HCT116 (cell line): Measurements from ENCODE around the gene STAP2. TPM values are rescaled to one million over a fixed set of nuclear protein-coding genes. Genes with fewer than 3 reads are reported as not detected.

Experiments
- ATAC-seq: fragments of 200-7000 bp; cut with Tn5 transposase; 2 replicates; pipeline ENCODE4 v1.9.1; 2020; ENCODE audit warnings: mild to moderate bottlenecking, moderate library complexity
- BruUV-seq: library from RNA; stranded (reverse); fragments of 400-500 nt; replicated peaks from 2 replicates; lab custom pipeline; 2021; lab: Mats Ljungman, UMichigan
- CTCF ChIA-PET: fragments of 300-600 bp; sonication (Branson Sonifier 250); formaldehyde crosslinking; loops from one replicate; lab custom pipeline; 2021; ENCODE audit warnings: antibody characterized with exemption; lab: Charles Lee
- POLR2A ChIA-PET: fragments of 300-600, 350-600 bp; sonication (Branson Sonifier 250); formaldehyde crosslinking; loops from one replicate; lab custom pipeline; 2021; ENCODE audit warnings: antibody characterized with exemption; lab: Charles Lee
- RAD21 ChIA-PET, 2 experiments: fragments of 300-600 bp; sonication (Branson Sonifier 250); formaldehyde crosslinking; loops; one replicate each; lab custom pipeline; 2023; ENCODE audit warnings: low total read pairs in 2 of 2; ENCODE audit not compliant: uncharacterized antibody in 2 of 2, unreplicated experiment in 2 of 2, low non-redundant PET in 1 of 2; lab: Charles Lee
- DNase-seq: peaks from one replicate; pipeline ENCODE4 v3.0.0-alpha.2; 2010; ENCODE audit warnings: low read depth, low spot score
- H2AFZ ChIP-seq: fragments of 200-600 bp; shearing (Covaris generic), sonication (generic); 2 replicates; pipeline ENCODE4 v1.6.1; 2017; ENCODE audit warnings: low read depth, mixed run types, mixed read lengths, antibody characterized with exemption, low read length; ENCODE audit not compliant: poor library complexity, severe bottlenecking
- H3K27ac ChIP-seq: 2 replicates; pipeline ENCODE4 v1.5.1; 2012; ENCODE audit warnings: low read depth, low read length
- H3K27me3 ChIP-seq: fragments of 200-600 bp; sonication (generic); 2 replicates; pipeline ENCODE4 v1.6.1; 2016; ENCODE audit warnings: mixed run types, low read length, mixed read lengths; ENCODE audit not compliant: insufficient read depth
- H3K36me3 ChIP-seq, 2 experiments: fragments of 200-500 bp in 1 of 2; fragments of 200-600 bp in 1 of 2; sonication (Bioruptor generic) in 1 of 2; sonication (generic) in 1 of 2; 2 replicates each; pipeline versions ENCODE4 v1.5.1 to v1.6.1; 2014 to 2016; ENCODE audit warnings: low read length in 2 of 2, inconsistent platforms in 1 of 2, mixed read lengths in 1 of 2, mixed run types in 1 of 2; ENCODE audit not compliant: insufficient read depth in 2 of 2, control insufficient read depth in 1 of 2
- H3K4me1 ChIP-seq, 2 experiments: fragments of 200-600 bp in 1 of 2; sonication (generic) in 1 of 2; 2 replicates each; pipeline versions ENCODE4 v1.5.1 to v1.6.1; 2012 to 2017; ENCODE audit warnings: low read length in 2 of 2, inconsistent platforms in 1 of 2, mild to moderate bottlenecking in 1 of 2, mixed read lengths in 1 of 2, mixed run types in 1 of 2, moderate library complexity in 1 of 2; ENCODE audit not compliant: insufficient read depth in 2 of 2, control insufficient read depth in 1 of 2
- H3K4me2 ChIP-seq: fragments of 200-600 bp; sonication (generic); 2 replicates; pipeline ENCODE4 v1.6.1; 2017; ENCODE audit warnings: mixed run types, low read length, mixed read lengths
- H3K4me3 ChIP-seq, 2 experiments: fragments of 200-600 bp in 1 of 2; sonication (generic) in 1 of 2; replicated peaks in 1 of 2; 2 replicates each; pipeline ENCODE4 v1.5.1; 2011 to 2016; ENCODE audit warnings: low read length in 2 of 2, control low read depth in 1 of 2, low read depth in 1 of 2, mild to moderate bottlenecking in 1 of 2, mixed read lengths in 1 of 2, mixed run types in 1 of 2
- H3K79me2 ChIP-seq: fragments of 200-600 bp; sonication (generic); 2 replicates; pipeline ENCODE4 v1.6.1; 2017; ENCODE audit warnings: mild to moderate bottlenecking, mixed run types, low read length, moderate library complexity, mixed read lengths; ENCODE audit not compliant: insufficient read depth
- H3K9ac ChIP-seq: fragments of 200-600 bp; sonication (generic); 2 replicates; pipeline ENCODE4 v1.6.1; 2016; ENCODE audit warnings: low read length, mixed read lengths
- H3K9me2 ChIP-seq: fragments of 200-600 bp; sonication (generic), shearing (Covaris generic); 2 replicates; pipeline ENCODE4 v1.6.1; 2017; ENCODE audit warnings: mixed run types, mild to moderate bottlenecking, moderate library complexity; ENCODE audit not compliant: insufficient read depth
- H3K9me3 ChIP-seq, 2 experiments: fragments of 200-500 bp in 1 of 2; fragments of 200-600 bp in 1 of 2; sonication (Bioruptor generic) in 1 of 2; sonication (generic) in 1 of 2; 2 replicates each; pipeline ENCODE4 v1.6.1; 2014 to 2017; ENCODE audit warnings: low read length in 2 of 2, mixed read lengths in 2 of 2, inconsistent platforms in 1 of 2, low read depth in 1 of 2, mild to moderate bottlenecking in 1 of 2, mixed run types in 1 of 2, moderate library complexity in 1 of 2; ENCODE audit not compliant: control insufficient read depth in 1 of 2, insufficient read depth in 1 of 2
- H4K20me1 ChIP-seq: fragments of 200-600 bp; sonication (generic), shearing (Covaris generic); 2 replicates; pipeline ENCODE4 v1.6.1; 2017; ENCODE audit warnings: mixed run types, mild to moderate bottlenecking, moderate library complexity; ENCODE audit not compliant: insufficient read depth
- ATF3 ChIP-seq: IDR thresholded peaks from 2 replicates; pipeline ENCODE4 v1.6.1; 2012
- CEBPB ChIP-seq: IDR thresholded peaks from 2 replicates; pipeline ENCODE4 v1.6.1; 2012; ENCODE audit warnings: low read depth
- CTCF ChIP-seq, 3 experiments: fragments of 200-600 bp in 1 of 3; sonication (generic) in 1 of 3; IDR thresholded peaks in 2 of 3; conservative IDR thresholded peaks in 1 of 3; 2 replicates each; pipeline ENCODE4 v1.5.1; 2012 to 2017; ENCODE audit warnings: low read depth in 2 of 3, low read length in 2 of 3, antibody characterized with exemption in 1 of 3, borderline replicate concordance in 1 of 3, control low read depth in 1 of 3, mild to moderate bottlenecking in 1 of 3, mixed read lengths in 1 of 3, mixed run types in 1 of 3, moderate library complexity in 1 of 3; ENCODE audit not compliant: insufficient read depth in 1 of 3
- ELF1 ChIP-seq: IDR thresholded peaks from 2 replicates; pipeline ENCODE4 v1.6.1; 2012; ENCODE audit warnings: low read depth, borderline replicate concordance
- EZH2 ChIP-seq: fragments of 200-600 bp; sonication (generic); IDR thresholded peaks from 2 replicates; pipeline ENCODE4 v1.6.1; 2017; ENCODE audit warnings: antibody characterized with exemption, mixed run types
- FOSL1 ChIP-seq: IDR thresholded peaks from 2 replicates; pipeline ENCODE4 v1.6.1; 2012; ENCODE audit warnings: low read depth
- MAX ChIP-seq: IDR thresholded peaks from 2 replicates; pipeline ENCODE4 v1.6.1; 2012
- POLR2A ChIP-seq: IDR thresholded peaks from 2 replicates; pipeline ENCODE4 v1.7.0; 2011; ENCODE audit warnings: borderline replicate concordance; ENCODE audit not compliant: insufficient read depth, insufficient read length; ENCODE audit errors: extremely low read depth
- SIN3A ChIP-seq: IDR thresholded peaks from 2 replicates; pipeline ENCODE4 v1.6.1; 2012; ENCODE audit warnings: low read depth
- SP1 ChIP-seq: IDR thresholded peaks from 2 replicates; pipeline ENCODE4 v1.6.1; 2012; ENCODE audit warnings: low read depth
- SRF ChIP-seq: IDR thresholded peaks from 2 replicates; pipeline ENCODE4 v1.6.1; 2012; ENCODE audit warnings: low read depth
- YY1 ChIP-seq: IDR thresholded peaks from 2 replicates; pipeline ENCODE4 v1.6.1; 2011; ENCODE audit warnings: low read length, low read depth, moderate library complexity, mild to moderate bottlenecking; ENCODE audit not compliant: insufficient replicate concordance; ENCODE audit errors: extremely low read depth
- ZNF274 ChIP-seq: fragments of 200-500 bp; sonication (Bioruptor generic); IDR thresholded peaks from 2 replicates; pipeline ENCODE4 v1.6.1; 2014; ENCODE audit warnings: mild to moderate bottlenecking, low read depth, low read length, inconsistent platforms
- intact Hi-C: fragments of 100-400 bp; cut with micrococcal nuclease; formaldehyde crosslinking; loops from 2 replicates; pipeline ENCODE4 v1.10.0; 2022
- total RNA-seq: library from RNA; stranded (reverse); gene quantifications from one replicate; pipeline ENCODE4 v1.2.1, GENCODE V29; 2021; ENCODE audit not compliant: unreplicated experiment

Gene STAP2
- total RNA-seq, 1 experiment from 2014 or later, result 2.1 TPM

- intact Hi-C loops, result no loop called here
These were observed 29.1 kb upstream of the STAP2 start for GRCh38 chr19:4367781-4368127.

More at GRCh38 chr19:4367781-4368127, 29.1 kb upstream of the STAP2 start:
- Histone ChIP-seq H4K20me1 (no peaks in the 10 kb centered on the region), H3K36me3 (no peaks in the 10 kb centered on the region), H3K79me2 (peaks cover 54% of the 10 kb centered on the region), H3K27ac (peak overlapping the region; percentile 22; the same call in 1 of the 2 replicates), H3K4me2 (no peak overlapping the region), H3K9me3 (no peaks in the 10 kb centered on the region), H3K27me3 (no peaks in the 10 kb centered on the region), H3K4me3 (no peak overlapping the region), H2AFZ (no peak overlapping the region)
- CTCF ChIA-PET, result no interaction called here
- POLR2A ChIA-PET, result no interaction called here
- no TSS peak for BruUV-seq
- no peak for ATAC-seq
- TF ChIP-seq EZH2 (no peak), SP1 (no peak), SIN3A (no peak), MAX (no peak), ATF3 (no peak), SRF (no peak), POLR2A (no peak), ZNF274 (no peak), FOSL1 (no peak), CTCF (IDR thresholded peaks at IDR 0.05 in 2 of 3, conservative IDR thresholded peaks at IDR 0.05 in 1 of 3; ENCODE audit: borderline replicate concordance in 1 of 3, insufficient read depth in 1 of 3, low read depth in 2 of 3, low read length in 2 of 3) (no peak), ELF1 (no peak), CEBPB (no peak), YY1 (no peak)
- TF ChIP-seq, all 23 proteins: peak for 0
- no peak for DNase-seq
- H3K4me1 ChIP-seq, result peaks cover 0 to 23% of the 10 kb centered on the region in 2 experiments; a peak in 2 of 4 replicates
- H3K9me2 ChIP-seq, result no peaks in the 10 kb centered on the region
- no peak overlapping the region for H3K9ac ChIP-seq
- RAD21 ChIA-PET, result no interaction called here
